Measurements from ENCODE around the gene TMPRSS6.

The TMPRSS6 gene

DNA sequence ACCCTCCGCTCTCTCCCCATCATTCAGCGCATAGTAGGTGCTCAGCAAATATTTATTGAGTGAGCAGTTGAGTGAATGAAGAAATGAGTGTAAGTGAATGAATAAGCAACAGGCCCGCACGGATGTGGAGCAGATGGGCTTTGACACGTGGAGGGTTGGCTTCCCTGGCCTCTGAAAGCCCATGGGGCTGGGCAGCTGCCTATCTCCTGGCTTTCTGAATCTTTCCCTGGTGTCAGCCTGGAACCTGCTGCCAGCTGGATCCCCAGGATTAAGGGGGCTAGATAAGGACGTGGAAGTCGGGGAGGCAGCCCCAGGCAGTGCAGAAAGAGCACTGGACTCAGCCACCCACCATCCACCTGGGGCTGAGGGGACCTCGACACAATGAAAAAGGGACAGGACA lies 27.6 kb upstream of the TMPRSS6 start:
- TF ChIP-seq, protein P1, sequence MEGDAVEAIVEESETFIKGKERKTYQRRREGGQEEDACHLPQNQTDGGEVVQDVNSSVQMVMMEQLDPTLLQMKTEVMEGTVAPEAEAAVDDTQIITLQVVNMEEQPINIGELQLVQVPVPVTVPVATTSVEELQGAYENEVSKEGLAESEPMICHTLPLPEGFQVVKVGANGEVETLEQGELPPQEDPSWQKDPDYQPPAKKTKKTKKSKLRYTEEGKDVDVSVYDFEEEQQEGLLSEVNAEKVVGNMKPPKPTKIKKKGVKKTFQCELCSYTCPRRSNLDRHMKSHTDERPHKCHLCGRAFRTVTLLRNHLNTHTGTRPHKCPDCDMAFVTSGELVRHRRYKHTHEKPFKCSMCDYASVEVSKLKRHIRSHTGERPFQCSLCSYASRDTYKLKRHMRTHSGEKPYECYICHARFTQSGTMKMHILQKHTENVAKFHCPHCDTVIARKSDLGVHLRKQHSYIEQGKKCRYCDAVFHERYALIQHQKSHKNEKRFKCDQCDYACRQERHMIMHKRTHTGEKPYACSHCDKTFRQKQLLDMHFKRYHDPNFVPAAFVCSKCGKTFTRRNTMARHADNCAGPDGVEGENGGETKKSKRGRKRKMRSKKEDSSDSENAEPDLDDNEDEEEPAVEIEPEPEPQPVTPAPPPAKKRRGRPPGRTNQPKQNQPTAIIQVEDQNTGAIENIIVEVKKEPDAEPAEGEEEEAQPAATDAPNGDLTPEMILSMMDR (IDR thresholded peaks at IDR 0.05; ENCODE audit: low read depth, low read length): no peak
- no peak for TF ChIP-seq EZH2phosphoT487 (IDR thresholded peaks at IDR 0.05; ENCODE audit: low read depth)
- peaks cover 18% of the 10 kb centered on the region for H3K36me3 ChIP-seq (replicated peaks; ENCODE audit: low read depth, low read length)
- no peaks in the 10 kb centered on the region for H3K79me2 ChIP-seq (ENCODE audit: low read length)
- H3K9ac ChIP-seq (ENCODE audit: low read length): no peak overlapping the region
- H3K4me3 ChIP-seq (ENCODE audit: low read length): no peak overlapping the region
- no peak overlapping the region for H3K27ac ChIP-seq (ENCODE audit: low read length)
- peaks cover 27% of the 10 kb centered on the region for H3K4me1 ChIP-seq (ENCODE audit: low read length)
- H3K4me2 ChIP-seq (ENCODE audit: low read length): no peak overlapping the region
- no peaks in the 10 kb centered on the region for H4K20me1 ChIP-seq (ENCODE audit: insufficient read depth, low read length)
- H3K27me3 ChIP-seq (ENCODE audit: low read depth, low read length): no peaks in the 10 kb centered on the region
- no peaks in the 10 kb centered on the region for H3K9me3 ChIP-seq (ENCODE audit: insufficient read depth, low read length)
- H2AFZ ChIP-seq (ENCODE audit: low read depth, low read length): no peak overlapping the region

DNA sequence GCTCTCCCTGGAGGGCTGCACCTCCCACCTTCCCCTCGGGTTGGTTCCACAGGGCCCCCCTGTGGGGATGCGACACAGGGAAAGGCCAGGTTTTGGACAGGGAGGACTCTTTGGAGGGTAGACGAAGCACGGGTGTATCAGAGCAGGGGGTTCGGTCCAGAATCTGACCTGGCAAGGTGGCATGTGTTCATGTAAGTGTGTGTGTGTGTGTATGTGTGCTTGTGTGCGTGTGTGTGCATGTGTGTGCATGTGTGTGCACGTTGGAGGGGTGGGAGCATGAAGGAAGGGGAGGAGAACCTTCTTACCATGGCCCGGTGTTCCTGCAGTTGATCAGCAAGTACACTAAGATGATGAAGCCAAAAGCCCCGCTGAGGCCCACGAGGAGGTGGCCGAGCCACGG lies 25.5 kb upstream of the TMPRSS6 start:
- no peak overlapping the region for H3K4me3 ChIP-seq (ENCODE audit: low read length)
- peaks cover 23% of the 10 kb centered on the region for H3K4me1 ChIP-seq (ENCODE audit: low read length)
- no peak for TF ChIP-seq EZH2phosphoT487 (IDR thresholded peaks at IDR 0.05; ENCODE audit: low read depth)
- TF ChIP-seq, protein P1 (IDR thresholded peaks at IDR 0.05; ENCODE audit: low read depth, low read length): no peak
- no peaks in the 10 kb centered on the region for H4K20me1 ChIP-seq (ENCODE audit: insufficient read depth, low read length)
- H3K27ac ChIP-seq (ENCODE audit: low read length): no peak overlapping the region
- H3K9me3 ChIP-seq (ENCODE audit: insufficient read depth, low read length): no peaks in the 10 kb centered on the region
- H3K9ac ChIP-seq (ENCODE audit: low read length): no peak overlapping the region
- H3K4me2 ChIP-seq (ENCODE audit: low read length): no peak overlapping the region
- no peaks in the 10 kb centered on the region for H3K27me3 ChIP-seq (ENCODE audit: low read depth, low read length)
- no peaks in the 10 kb centered on the region for H3K79me2 ChIP-seq (ENCODE audit: low read length)
- peaks cover 14% of the 10 kb centered on the region for H3K36me3 ChIP-seq (replicated peaks; ENCODE audit: low read depth, low read length)
- H2AFZ ChIP-seq (ENCODE audit: low read depth, low read length): no peak overlapping the region

DNA sequence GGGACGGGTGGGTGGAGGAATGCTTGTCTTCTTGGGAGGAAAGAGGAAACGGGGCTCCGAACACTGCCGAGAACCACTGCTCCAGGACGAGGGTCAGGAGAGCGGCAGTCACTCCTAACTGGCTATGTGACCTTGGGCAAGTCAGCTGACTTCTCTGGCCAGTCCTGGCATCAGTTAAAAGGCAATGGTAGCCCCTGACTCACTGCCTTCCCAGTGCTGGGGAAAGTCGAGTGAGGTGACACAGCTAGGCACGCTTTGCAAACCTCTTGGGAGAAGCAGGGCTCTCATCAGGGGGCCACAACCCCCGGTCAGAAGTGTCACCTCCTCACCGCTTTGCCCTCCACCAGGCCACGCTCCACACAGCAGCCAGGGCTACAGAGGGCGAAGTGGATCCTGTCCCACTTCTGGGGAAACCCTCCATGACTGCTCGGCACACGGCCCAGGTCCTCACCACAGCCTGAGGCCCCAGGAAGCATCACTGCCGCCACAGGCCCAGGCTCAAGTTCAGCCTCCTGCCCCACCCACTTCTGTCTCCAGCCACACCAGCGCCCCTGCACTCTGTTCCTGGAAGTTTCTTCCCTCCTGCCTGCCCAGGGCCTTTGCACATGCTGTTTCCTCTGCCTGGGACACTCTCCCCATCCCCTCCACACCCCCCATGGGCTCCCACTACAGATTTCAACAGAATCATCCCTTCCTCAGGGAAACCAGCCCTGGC lies 23.9 kb upstream of the TMPRSS6 start:
- no peak overlapping the region for H3K27ac ChIP-seq (ENCODE audit: low read length)
- TF ChIP-seq EZH2phosphoT487 (IDR thresholded peaks at IDR 0.05; ENCODE audit: low read depth): no peak
- TF ChIP-seq, protein P1 (IDR thresholded peaks at IDR 0.05; ENCODE audit: low read depth, low read length): no peak
- peaks cover 7% of the 10 kb centered on the region for H3K4me1 ChIP-seq (ENCODE audit: low read length)
- no peaks in the 10 kb centered on the region for H3K27me3 ChIP-seq (ENCODE audit: low read depth, low read length)
- H3K4me2 ChIP-seq (ENCODE audit: low read length): no peak overlapping the region
- H3K36me3 ChIP-seq (replicated peaks; ENCODE audit: low read depth, low read length): peaks cover 9% of the 10 kb centered on the region
- no peaks in the 10 kb centered on the region for H4K20me1 ChIP-seq (ENCODE audit: insufficient read depth, low read length)
- no peak overlapping the region for H3K9ac ChIP-seq (ENCODE audit: low read length)
- H3K9me3 ChIP-seq (ENCODE audit: insufficient read depth, low read length): no peaks in the 10 kb centered on the region
- H3K79me2 ChIP-seq (ENCODE audit: low read length): no peaks in the 10 kb centered on the region
- H2AFZ ChIP-seq (ENCODE audit: low read depth, low read length): no peak overlapping the region
- H3K4me3 ChIP-seq (ENCODE audit: low read length): no peak overlapping the region

DNA sequence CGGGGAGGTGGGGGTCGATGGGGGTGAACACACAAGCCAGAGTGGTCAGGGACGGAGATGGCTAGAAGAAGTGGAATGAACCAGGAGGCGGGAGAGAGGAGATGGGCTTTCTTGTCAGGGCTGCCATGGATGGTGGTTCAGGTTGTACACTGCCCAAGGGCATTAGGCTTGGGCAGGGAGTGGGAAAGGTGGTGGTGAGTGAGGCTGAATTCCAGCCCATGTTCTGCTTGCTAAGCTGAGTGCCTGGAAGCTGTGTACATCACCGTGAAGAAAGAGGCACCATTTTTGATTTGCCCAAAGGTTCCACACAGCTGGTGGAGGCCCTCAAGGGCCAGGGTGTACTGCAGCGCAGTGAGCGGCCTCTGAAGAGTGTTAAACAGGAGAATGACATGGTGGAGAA lies 23.3 kb upstream of the TMPRSS6 start:
- no peak overlapping the region for H3K4me2 ChIP-seq (ENCODE audit: low read length)
- H3K36me3 ChIP-seq (replicated peaks; ENCODE audit: low read depth, low read length): peaks cover 2% of the 10 kb centered on the region
- H4K20me1 ChIP-seq (ENCODE audit: insufficient read depth, low read length): no peaks in the 10 kb centered on the region
- no peaks in the 10 kb centered on the region for H3K9me3 ChIP-seq (ENCODE audit: insufficient read depth, low read length)
- H3K4me3 ChIP-seq (ENCODE audit: low read length): no peak overlapping the region
- no peak overlapping the region for H2AFZ ChIP-seq (ENCODE audit: low read depth, low read length)
- H3K27me3 ChIP-seq (ENCODE audit: low read depth, low read length): no peaks in the 10 kb centered on the region
- peaks cover under 1% of the 10 kb centered on the region; the same call in 1 of the 2 replicates for H3K4me1 ChIP-seq (ENCODE audit: low read length)
- no peak overlapping the region for H3K27ac ChIP-seq (ENCODE audit: low read length)
- no peak overlapping the region for H3K9ac ChIP-seq (ENCODE audit: low read length)
- TF ChIP-seq EZH2phosphoT487 (IDR thresholded peaks at IDR 0.05; ENCODE audit: low read depth): no peak
- TF ChIP-seq, protein P1 (IDR thresholded peaks at IDR 0.05; ENCODE audit: low read depth, low read length): no peak
- H3K79me2 ChIP-seq (ENCODE audit: low read length): no peaks in the 10 kb centered on the region
